Activated CD8-positive, alpha-beta memory T cell treated with anti-CD3 and anti-CD28 coated beads for 48 hours (primary cell): Measurements from ENCODE around the gene POU6F2.

Source experiments
- DNase-seq, 3 experiments: peaks; one replicate each; pipeline ENCODE4 v3.0.0-alpha.2; 2020; ENCODE audit warnings: low read depth in 2 of 3, low spot score in 2 of 3

The POU6F2 gene

DNA sequence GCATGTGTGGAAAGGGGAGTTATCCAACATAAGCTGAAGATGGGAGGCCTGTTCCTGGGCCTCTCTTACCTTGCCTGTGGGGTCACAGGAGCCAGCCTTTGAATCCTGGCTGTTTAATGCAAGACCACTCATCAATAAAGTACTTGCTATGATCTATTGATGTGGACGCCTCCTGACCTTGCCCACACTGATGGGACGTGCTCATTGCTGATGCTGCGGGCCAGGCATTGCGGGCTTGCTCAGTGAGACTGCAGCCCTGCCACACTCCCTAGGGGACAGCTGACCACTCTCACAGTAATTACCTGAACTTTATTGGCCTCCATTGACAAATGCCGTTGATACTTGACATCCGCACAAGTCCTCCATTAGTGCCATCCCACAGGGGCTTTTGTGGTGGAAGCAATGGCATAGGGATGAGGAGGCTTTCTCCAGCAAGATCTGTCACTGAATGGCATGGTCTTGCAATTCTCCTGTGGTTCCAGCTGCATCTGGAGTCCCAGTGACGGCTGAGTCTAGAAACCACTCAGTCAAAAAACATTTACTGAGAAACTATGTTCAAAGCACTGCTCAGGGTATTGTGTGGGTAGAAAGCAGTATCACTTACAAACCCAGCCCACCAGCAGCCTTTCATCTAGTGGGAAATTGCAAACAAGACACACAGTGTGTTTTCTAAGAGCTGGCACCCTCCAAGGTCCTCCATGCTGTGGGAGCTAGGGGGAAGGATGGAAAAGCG, 453.4 kb downstream of the POU6F2 start:
- no peak for DNase-seq

GRCh38 chr7:39432368-39432767, 454.7 kb downstream of the POU6F2 start:
- no peak for DNase-seq

DNA sequence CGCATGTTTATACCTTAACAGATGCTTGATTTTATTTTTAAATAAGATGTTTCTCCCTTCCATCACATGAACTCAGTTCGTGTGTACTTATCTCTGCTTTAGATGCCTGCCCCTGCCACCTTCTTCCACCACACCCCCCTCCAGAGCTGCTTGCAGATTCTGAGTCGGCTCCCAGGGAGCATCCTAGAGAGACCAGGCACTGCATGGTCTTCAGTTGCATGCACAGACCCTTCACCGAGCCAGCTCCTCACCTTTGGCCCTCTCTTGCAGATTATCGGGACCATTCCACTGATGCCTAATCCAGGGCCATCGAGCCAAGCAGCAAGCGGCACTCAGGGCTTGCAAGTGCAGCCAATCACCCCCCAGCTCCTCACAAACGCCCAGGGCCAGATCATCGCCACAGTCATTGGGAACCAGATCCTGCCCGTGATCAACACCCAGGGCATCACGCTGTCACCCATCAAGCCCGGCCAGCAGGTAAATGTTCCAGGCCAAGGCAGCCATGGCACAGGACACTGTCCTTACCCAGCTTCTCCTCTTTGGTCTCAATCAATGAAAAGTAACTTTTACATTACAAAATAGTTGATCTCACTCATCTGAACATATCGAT, 455.2 kb downstream of the POU6F2 start:
- DNase-seq, result no peak

- no peak for DNase-seq
Measured at GRCh38 chr7:39433550-39433949, 455.8 kb downstream of the POU6F2 start.

GRCh38 chr7:39434012-39434411, 456.3 kb downstream of the POU6F2 start:
- DNase-seq, result no peak

DNA sequence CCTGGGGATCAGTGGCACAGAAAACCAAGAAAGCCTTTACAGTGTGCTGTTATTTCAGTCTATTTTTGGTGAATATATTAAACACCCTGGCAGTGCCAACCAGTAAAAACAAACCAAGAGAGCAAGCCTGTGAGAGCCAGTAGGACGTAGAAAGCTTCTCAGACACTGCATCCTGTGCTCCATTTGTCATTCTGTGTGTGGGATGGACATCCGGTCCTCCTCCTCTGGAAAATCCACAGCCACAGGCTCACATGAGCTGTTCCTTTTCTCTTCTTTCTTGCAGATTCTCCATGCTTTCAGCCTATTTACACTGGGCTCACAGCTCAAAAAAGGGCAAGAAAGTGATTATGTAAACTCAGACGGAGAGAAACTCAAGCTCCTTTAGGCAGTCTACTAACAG, 468.8 kb downstream of the POU6F2 start:
- no peak for DNase-seq

DNA sequence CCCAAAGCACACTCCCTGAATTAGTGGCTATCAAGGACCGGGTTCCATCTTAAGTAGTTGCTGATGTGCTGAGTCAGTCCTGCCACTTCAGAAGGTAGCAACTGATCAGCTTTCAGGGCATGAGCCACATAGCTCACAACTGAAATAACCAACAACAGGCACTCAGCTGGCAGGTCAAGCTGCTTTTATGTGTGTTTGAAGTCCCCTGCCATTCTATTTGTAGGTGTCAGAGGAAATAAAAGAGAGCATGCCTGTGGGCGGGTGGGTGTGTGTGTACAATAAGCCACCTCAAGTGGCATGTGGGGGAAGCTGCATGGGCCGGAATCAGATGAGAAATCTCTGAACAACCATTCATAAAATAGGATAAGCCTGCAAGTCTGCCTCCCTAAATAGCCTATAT, 474.2 kb downstream of the POU6F2 start:
- DNase-seq, result no peak

DNA sequence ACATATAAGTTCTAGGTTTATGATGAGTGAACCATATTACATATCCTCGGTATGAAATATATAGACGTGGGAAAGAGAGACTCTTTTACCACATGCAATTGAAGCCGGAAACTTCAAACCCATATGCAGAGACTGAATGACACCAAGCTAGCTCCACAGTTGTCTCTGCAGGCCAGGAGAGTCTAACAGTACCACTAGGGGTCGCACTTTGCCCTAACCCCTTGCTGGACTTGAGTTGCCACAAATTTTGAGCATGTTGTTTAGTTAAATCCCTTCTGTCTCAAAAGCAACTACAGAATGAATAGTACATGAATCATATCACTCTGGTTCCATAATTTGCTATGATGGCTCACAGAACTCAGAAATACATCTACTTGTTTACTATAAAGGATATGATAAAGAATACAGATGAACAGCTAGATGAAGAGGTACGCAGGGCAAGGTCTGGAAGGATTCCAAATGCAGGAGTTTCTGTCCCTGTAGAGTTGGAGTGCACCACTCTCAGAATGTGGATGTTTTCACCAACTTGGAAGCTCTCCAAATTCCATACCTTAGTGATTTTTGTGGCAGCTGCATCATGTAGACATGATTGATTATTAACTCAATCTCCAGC, 476.1 kb downstream of the POU6F2 start:
- peak in 1 of 3 experiments; percentile 36 for DNase-seq

DNA sequence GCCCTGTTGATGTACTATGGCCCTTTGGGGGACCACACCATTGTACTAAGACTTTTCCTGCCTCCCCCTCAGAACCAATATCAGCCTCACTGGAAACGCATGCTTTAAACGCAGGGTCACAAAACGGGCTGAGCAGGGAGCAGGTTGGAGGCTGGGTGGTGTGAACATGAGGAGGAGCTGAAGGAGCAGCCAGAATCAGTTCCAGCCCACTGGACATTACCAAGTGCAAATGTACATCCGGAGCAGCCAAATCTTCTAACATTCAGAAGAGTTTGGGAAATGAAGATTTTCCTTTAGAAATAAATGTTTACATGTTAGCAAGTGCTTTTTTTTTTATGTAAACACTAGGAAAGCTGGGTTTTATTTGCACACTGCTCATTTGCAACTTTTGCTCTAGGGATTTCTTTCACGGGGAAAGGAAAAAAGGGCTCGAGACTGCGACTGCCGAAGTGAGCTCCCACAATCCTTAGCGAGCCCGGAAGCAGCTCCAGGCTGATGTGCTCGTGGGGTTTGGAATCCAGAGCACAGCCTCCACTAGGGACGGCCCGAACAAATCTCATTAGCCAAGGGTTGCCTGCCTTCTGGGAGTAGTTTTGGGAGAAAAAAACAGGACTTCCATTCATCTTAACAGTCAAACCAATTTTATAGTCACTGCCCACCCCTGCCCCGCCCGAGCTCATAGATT, 480.5 kb downstream of the POU6F2 start:
- DNase-seq, result no peak

- DNase-seq, result no peak
Measured at GRCh38 chr7:39459636-39460035, 481.9 kb downstream of the POU6F2 start.

DNA sequence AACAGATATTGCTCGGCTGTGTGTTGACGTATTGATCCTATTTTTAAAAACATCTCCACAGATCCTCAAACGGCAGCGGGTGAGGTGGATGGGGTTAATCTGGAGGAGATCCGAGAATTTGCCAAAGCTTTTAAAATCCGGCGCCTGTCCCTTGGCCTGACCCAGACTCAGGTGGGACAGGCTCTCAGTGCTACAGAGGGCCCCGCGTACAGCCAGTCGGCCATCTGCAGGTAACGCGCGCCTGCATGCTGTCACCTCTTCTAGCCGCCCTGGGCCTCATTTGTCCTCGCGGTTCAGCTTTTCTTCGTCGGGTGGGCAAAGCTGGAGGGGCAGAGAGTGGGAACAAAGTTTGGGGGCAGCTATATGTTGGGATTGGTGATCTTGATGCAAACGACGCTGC, 482.8 kb downstream of the POU6F2 start:
- DNase-seq, result no peak

DNA sequence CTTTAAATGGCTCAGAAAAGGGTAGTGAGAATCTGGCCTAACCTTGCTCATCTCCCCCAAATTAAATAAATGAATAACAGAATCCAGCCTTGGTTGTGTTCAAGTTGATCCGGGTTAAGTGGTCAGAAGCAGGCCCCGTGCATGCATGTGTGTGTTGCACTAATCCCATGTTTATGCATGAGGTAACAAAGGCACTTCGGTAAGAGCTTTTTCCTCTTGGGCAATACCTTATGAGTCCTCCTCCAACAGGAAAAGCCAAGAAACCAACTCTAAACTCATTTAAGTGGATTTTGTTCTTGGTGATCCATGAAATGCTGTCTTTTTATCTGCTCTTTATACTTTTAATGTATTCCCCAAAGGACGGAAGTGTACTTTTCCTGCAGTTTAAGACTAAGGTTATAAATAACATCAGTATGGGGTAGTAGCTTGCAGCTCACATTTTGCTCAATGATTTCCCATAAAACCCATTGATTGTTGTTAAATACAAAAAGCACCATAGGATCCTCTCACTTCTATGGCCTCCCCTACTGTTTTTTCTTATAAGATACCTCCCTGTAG, 483.6 kb downstream of the POU6F2 start:
- DNase-seq, result no peak

DNA sequence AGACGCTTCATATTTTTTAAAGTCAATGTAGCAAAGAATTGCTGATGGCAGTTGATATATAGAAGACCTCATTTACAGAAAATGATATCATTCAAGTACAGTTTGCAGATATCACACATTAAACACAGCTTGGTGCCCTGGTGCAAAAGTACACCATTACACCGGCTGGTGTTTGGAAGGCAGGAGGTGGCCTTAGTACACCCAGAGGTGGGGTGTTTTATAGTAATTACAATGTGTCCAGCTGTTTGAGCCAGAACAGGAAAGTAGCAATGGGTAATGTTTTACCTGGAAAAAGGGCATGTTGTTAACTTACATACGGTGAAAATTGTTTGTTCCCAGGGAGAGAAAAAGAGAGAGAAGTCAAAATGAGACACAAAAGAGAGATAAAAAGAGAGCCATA, 485.5 kb downstream of the POU6F2 start:
- no peak for DNase-seq

DNA sequence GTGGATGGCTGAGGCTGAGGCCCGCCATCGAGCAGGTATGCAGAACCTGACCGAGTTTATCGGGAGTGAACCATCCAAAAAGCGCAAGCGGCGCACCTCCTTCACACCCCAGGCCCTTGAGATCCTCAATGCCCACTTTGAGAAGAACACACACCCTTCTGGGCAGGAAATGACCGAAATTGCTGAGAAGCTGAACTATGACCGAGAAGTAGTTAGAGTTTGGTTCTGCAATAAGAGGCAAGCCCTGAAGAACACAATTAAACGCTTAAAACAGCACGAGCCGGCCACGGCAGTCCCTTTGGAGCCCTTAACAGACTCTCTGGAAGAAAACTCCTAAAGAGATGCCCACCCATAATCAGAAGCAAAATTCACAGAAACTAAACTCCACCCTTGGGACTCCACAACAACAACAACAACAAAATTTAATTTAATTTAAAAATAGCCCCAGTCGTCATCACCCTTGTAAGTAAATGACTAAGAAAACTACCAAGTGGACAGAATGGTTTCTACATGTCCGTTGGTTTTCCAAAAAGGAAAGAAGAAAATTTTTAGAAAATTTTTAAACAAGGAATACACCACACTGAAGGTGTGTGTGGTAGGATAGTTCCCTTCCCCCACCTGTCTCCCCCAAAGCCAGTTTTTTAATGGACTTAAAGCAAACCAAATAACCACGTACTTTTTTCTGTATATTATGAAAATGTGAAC, 486.8 kb downstream of the POU6F2 start:
- DNase-seq, result no peak

GRCh38 chr7:39465055-39465929, 487.6 kb downstream of the POU6F2 start:
- DNase-seq, result no peak

DNA sequence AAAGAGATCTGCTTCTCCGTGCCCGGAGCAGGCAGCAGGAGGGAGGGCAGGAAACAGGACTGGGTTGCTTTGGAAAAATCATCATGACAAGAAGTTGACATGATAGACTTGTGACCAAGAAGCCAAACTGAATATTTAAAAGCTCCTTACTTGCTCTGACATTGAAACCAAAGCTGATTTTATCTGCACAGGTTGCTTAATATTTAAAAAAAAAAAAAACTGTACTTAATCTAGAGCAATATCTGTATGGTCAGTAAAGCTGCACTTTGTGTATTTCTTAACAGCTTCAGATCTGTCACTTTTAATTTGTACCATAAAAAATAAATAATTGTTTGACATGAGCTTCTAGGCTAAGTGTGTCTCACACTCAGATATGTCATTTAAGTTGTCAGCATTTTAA, 490.6 kb downstream of the POU6F2 start:
- no peak for DNase-seq

- no peak for DNase-seq
Measured at GRCh38 chr7:39468808-39469374, 491.2 kb downstream of the POU6F2 start.

DNA sequence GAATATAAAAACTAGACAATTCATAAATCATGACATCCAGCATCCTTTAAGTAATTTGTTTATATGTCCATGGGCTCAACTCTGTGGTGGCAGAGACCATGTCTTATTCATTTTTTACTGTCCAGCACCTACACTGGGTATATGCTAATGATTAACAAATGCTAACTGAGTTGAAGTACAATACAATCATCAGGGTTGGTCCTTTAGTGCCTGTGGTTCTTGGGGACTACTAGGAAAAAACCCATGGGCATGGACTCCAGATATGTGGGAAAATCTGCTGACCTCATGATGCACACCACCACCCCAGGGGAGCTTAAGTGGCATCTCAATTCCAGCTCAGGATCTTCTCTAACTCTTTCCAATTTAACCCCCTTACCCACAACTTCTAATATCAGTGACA, 503.2 kb downstream of the POU6F2 start:
- no peak for DNase-seq

- DNase-seq, result no peak
Measured at GRCh38 chr7:39488467-39489393, 511.0 kb downstream of the POU6F2 start.
